Measurements from ENCODE around the gene PPARA. TPM values are rescaled to one million over a fixed set of nuclear protein-coding genes. Genes with fewer than 3 reads are reported as not detected.

Gene PPARA
- total and polyA plus RNA-seq, 9 of the 15 experiments (the other 6 are each of a cell fraction or from before 2014, with no cell fraction given) = 0.64 to 5.3 (median 3.5) TPM

DNA sequence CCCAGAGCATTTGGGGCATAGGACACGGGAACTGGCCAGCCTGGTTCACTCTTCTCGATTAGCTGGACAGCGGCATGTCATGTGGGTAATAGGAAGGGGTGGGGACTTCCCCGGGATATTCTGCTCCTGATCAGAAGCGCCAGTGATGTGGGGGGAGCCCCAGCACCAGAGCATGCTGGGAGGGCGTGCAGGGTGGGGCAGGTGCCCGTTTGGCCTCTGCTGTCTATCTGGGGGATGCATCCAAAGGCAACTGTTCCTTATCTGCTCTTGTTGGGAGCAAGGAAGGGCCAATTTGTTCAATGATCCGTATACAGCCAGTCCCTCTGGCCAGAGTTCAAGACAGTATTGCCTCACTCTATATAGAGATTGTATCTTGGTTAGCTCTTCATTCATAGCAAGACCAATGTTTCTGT lies 43.6 kb downstream of the PPARA start (continued):
- TF ChIP-seq TCF3 (CRISPR knock-in tag; IDR thresholded peaks at IDR 0.05) (peak; percentile 75), CBFA2T3 (IDR thresholded peaks at IDR 0.05) (peak; percentile 76), OTX1 (CRISPR knock-in tag; IDR thresholded peaks at IDR 0.05) (no peak)
- TF ChIP-seq, protein P1, sequence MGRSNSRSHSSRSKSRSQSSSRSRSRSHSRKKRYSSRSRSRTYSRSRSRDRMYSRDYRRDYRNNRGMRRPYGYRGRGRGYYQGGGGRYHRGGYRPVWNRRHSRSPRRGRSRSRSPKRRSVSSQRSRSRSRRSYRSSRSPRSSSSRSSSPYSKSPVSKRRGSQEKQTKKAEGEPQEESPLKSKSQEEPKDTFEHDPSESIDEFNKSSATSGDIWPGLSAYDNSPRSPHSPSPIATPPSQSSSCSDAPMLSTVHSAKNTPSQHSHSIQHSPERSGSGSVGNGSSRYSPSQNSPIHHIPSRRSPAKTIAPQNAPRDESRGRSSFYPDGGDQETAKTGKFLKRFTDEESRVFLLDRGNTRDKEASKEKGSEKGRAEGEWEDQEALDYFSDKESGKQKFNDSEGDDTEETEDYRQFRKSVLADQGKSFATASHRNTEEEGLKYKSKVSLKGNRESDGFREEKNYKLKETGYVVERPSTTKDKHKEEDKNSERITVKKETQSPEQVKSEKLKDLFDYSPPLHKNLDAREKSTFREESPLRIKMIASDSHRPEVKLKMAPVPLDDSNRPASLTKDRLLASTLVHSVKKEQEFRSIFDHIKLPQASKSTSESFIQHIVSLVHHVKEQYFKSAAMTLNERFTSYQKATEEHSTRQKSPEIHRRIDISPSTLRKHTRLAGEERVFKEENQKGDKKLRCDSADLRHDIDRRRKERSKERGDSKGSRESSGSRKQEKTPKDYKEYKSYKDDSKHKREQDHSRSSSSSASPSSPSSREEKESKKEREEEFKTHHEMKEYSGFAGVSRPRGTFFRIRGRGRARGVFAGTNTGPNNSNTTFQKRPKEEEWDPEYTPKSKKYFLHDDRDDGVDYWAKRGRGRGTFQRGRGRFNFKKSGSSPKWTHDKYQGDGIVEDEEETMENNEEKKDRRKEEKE (IDR thresholded peaks at IDR 0.05; ENCODE audit: borderline replicate concordance in 1 of 2, control insufficient read depth in 1 of 2, low read depth in 2 of 2, low read length in 1 of 2) = no peak

DNA sequence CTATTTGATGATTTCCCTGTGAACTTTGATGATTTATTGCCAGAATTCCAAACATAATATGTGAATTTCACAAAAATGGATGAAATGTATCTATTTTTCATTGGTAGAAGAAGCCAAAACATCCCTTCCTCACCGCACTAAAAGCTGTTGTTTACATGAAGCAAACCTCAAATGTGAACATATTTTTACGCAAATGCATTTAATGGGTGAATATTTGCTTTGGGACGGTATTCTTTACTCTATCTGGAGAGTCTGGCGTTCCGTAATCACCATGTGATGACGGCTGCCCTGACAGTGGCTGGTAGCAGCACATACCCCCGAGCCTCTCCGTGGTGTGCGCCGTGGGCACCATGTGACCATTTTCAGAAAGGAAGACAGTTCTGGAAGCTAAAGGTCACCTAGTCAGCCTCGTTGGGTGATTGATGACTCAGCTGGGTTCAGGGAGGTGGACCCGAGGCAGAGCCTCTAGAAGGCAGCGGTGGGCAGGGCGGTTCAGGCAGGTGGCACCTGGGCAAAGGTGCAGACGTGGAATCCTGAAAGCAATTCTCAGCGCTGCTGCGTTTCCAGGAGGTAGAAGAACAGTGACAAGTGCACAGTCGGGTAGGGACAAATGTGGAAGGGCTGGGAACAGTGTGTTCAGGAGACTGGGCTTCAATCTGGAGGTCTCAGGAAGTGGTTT lies 45.3 kb downstream of the PPARA start:
- Histone ChIP-seq H3K4me2 (ENCODE audit: insufficient read depth, low read length) (no peak overlapping the region), H3K79me2 (ENCODE audit: control insufficient read depth, insufficient read depth, low read length) (no peaks in the 10 kb centered on the region), H4K20me1 (replicated peaks; ENCODE audit: control insufficient read depth, insufficient read depth, low read length) (no peaks in the 10 kb centered on the region), H3K27ac (ENCODE audit: extremely low read depth, low read depth, low read length) (no peak overlapping the region), H3K4me3 (no peak overlapping the region), H3K4me1 (replicated peaks in 1 of 2; ENCODE audit: control insufficient read depth in 2 of 2, insufficient read depth in 2 of 2, low read length in 2 of 2) (peaks cover 11 to 17% of the 10 kb centered on the region in 2 experiments; a peak in 3 of 5 replicates), H2AFZ (ENCODE audit: low read depth, low read length) (no peak overlapping the region), H3K9me1 (ENCODE audit: control insufficient read depth, insufficient read depth, low read length) (no peaks in the 10 kb centered on the region), H3K36me3 (ENCODE audit: control insufficient read depth, insufficient read depth, low read length) (no peaks in the 10 kb centered on the region), H3K9ac (ENCODE audit: insufficient read depth in 1 of 2, low read depth in 2 of 2, low read length in 2 of 2) (peak overlapping the region in 1 of 2 experiments; percentile 71; a peak in 2 of 4 replicates), H3K27me3 (ENCODE audit: control insufficient read depth in 2 of 2, insufficient read depth in 2 of 2, low read length in 2 of 2) (no peaks in the 10 kb centered on the region), H3K9me3 (replicated peaks; ENCODE audit: control insufficient read depth, insufficient read depth, low read depth, low read length) (no peaks in the 10 kb centered on the region)
- ChIA-PET POLR2A (no interaction called here), CTCF (ENCODE audit: low intra/inter-chr PET ratio) (no interaction called here)
- FAIRE-seq (no peak), ATAC-seq (no peak), DNase-seq (ENCODE audit: extremely low read depth in 1 of 4, low spot score in 3 of 4) (no peak)
- in situ Hi-C loops (cut with MboI) (no loop called here), intact Hi-C loops (cut with micrococcal nuclease) (no loop called here)
- 75% methylated on average over 13 of the region's 18 CpGs for WGBS (ENCODE audit: insufficient coverage, low coverage, missing lambda C conversion rate)
- BruUV-seq (replicated peaks) = no TSS peak
- TF ChIP-seq PHTF2 (CRISPR knock-in tag; IDR thresholded peaks at IDR 0.05) (no peak), STAT5A (IDR thresholded peaks at IDR 0.05; ENCODE audit: borderline replicate concordance, low read length) (no peak), GATAD2B (IDR thresholded peaks at IDR 0.05; ENCODE audit: borderline replicate concordance) (no peak), RFX7 (CRISPR knock-in tag; IDR thresholded peaks at IDR 0.05) (no peak), HNRNPLL (IDR thresholded peaks at IDR 0.05; ENCODE audit: low read depth, low read length, poor library complexity, severe bottlenecking) (no peak), ZNF316 (IDR thresholded peaks at IDR 0.05) (no peak)
- TF ChIP-seq, protein P2, sequence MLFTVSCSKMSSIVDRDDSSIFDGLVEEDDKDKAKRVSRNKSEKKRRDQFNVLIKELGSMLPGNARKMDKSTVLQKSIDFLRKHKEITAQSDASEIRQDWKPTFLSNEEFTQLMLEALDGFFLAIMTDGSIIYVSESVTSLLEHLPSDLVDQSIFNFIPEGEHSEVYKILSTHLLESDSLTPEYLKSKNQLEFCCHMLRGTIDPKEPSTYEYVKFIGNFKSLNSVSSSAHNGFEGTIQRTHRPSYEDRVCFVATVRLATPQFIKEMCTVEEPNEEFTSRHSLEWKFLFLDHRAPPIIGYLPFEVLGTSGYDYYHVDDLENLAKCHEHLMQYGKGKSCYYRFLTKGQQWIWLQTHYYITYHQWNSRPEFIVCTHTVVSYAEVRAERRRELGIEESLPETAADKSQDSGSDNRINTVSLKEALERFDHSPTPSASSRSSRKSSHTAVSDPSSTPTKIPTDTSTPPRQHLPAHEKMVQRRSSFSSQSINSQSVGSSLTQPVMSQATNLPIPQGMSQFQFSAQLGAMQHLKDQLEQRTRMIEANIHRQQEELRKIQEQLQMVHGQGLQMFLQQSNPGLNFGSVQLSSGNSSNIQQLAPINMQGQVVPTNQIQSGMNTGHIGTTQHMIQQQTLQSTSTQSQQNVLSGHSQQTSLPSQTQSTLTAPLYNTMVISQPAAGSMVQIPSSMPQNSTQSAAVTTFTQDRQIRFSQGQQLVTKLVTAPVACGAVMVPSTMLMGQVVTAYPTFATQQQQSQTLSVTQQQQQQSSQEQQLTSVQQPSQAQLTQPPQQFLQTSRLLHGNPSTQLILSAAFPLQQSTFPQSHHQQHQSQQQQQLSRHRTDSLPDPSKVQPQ (CRISPR knock-in tag; IDR thresholded peaks at IDR 0.05; ENCODE audit: borderline replicate concordance) = no peak
- TF ChIP-seq, protein P3, sequence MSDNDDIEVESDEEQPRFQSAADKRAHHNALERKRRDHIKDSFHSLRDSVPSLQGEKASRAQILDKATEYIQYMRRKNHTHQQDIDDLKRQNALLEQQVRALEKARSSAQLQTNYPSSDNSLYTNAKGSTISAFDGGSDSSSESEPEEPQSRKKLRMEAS (CRISPR knock-in tag; IDR thresholded peaks at IDR 0.05) = no peak
- TF ChIP-seq, protein P4, sequence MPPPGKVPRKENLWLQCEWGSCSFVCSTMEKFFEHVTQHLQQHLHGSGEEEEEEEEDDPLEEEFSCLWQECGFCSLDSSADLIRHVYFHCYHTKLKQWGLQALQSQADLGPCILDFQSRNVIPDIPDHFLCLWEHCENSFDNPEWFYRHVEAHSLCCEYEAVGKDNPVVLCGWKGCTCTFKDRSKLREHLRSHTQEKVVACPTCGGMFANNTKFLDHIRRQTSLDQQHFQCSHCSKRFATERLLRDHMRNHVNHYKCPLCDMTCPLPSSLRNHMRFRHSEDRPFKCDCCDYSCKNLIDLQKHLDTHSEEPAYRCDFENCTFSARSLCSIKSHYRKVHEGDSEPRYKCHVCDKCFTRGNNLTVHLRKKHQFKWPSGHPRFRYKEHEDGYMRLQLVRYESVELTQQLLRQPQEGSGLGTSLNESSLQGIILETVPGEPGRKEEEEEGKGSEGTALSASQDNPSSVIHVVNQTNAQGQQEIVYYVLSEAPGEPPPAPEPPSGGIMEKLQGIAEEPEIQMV (tag; conservative IDR thresholded peaks at IDR 0.05; ENCODE audit: low read depth) = no peak

Measured in K562 (cell line).